ENCODE data around the gene TBX1. TPM values are rescaled to one million over a fixed set of nuclear protein-coding genes. Genes with fewer than 3 reads are reported as not detected.

TBX1 gene
- total RNA-seq, 1 experiment from 2014 or later = 12.8 TPM

DNA sequence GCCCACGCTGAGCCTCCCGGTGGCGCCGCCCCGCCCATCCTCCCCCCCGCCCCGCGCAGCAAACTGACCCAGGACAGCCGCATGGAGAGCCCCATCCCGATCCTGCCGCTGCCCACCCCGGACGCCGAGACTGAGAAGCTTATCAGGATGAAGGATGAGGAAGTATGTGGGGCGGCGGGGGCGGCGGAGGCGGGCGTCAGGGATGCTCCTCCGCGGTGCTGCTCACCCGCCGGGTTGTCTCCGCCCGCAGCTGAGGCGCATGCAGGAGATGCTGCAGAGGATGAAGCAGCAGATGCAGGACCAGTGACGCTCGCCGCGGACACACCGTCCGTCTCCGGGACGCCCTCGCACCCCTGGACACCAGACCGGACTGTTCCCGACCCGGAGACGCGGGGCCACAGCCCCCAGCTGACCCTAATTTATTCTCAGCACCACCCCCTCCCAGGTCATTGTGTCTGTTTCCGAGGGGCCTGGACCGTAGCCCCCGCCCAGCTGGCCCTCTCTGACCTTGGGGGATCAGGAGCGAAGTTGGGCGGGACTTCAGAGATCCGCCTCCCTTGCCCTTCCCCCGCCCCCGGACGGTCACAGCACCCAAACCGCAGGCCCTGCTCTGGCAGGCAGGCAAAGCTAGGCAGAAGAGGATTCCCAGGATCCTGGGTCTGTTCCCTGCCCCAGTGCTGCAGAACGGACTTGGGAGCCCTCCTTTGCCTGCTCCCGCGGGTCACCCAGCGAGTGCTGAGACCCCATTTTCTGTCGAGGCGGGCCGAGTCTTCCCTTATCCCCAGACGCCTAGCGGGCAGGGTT, 38.2 kb upstream of the TBX1 start:
- ChIA-PET POLR2A (interaction anchor here (0.6 kb wide), 1 partner anchor 277 kb away, joined by 3 read pairs; no protein-coding TSS in a partner anchor), CTCF (interaction anchor here (0.7 to 5.5 kb wide), 7 partner anchors 8 to 217 kb away, joined by 3 to 57 read pairs (median 5); no protein-coding TSS in a partner anchor)
- Mint-ChIP-seq H3K36me3 (peaks cover 10% of the 10 kb centered on the region), H3K9me3 (no peaks in the 10 kb centered on the region), H3K27me3 (ENCODE audit: low read depth) (peaks cover 84% of the 10 kb centered on the region), H3K27ac (no peak overlapping the region), H3K4me3 (peak overlapping the region; percentile 55), H3K4me1 (peaks cover 24% of the 10 kb centered on the region)
- no peak for TF ChIP-seq OVOL2 (CRISPR knock-in tag; IDR thresholded peaks at IDR 0.05; ENCODE audit: borderline replicate concordance)
- TF ChIP-seq ARID4B (CRISPR knock-in tag; IDR thresholded peaks at IDR 0.05; ENCODE audit: borderline replicate concordance) = no peak
- no peak for TF ChIP-seq SMAD3 (CRISPR knock-in tag; IDR thresholded peaks at IDR 0.05; ENCODE audit: borderline replicate concordance)
- no peak for TF ChIP-seq TEAD1 (CRISPR knock-in tag; IDR thresholded peaks at IDR 0.05)
- no peak for TF ChIP-seq ZNF671 (CRISPR knock-in tag; IDR thresholded peaks at IDR 0.05)
- TF ChIP-seq, protein P1, sequence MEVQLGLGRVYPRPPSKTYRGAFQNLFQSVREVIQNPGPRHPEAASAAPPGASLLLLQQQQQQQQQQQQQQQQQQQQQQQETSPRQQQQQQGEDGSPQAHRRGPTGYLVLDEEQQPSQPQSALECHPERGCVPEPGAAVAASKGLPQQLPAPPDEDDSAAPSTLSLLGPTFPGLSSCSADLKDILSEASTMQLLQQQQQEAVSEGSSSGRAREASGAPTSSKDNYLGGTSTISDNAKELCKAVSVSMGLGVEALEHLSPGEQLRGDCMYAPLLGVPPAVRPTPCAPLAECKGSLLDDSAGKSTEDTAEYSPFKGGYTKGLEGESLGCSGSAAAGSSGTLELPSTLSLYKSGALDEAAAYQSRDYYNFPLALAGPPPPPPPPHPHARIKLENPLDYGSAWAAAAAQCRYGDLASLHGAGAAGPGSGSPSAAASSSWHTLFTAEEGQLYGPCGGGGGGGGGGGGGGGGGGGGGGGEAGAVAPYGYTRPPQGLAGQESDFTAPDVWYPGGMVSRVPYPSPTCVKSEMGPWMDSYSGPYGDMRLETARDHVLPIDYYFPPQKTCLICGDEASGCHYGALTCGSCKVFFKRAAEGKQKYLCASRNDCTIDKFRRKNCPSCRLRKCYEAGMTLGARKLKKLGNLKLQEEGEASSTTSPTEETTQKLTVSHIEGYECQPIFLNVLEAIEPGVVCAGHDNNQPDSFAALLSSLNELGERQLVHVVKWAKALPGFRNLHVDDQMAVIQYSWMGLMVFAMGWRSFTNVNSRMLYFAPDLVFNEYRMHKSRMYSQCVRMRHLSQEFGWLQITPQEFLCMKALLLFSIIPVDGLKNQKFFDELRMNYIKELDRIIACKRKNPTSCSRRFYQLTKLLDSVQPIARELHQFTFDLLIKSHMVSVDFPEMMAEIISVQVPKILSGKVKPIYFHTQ (CRISPR knock-in tag; IDR thresholded peaks at IDR 0.05) = no peak
- TF ChIP-seq, protein P2, sequence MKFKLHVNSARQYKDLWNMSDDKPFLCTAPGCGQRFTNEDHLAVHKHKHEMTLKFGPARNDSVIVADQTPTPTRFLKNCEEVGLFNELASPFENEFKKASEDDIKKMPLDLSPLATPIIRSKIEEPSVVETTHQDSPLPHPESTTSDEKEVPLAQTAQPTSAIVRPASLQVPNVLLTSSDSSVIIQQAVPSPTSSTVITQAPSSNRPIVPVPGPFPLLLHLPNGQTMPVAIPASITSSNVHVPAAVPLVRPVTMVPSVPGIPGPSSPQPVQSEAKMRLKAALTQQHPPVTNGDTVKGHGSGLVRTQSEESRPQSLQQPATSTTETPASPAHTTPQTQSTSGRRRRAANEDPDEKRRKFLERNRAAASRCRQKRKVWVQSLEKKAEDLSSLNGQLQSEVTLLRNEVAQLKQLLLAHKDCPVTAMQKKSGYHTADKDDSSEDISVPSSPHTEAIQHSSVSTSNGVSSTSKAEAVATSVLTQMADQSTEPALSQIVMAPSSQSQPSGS (CRISPR knock-in tag; IDR thresholded peaks at IDR 0.05; ENCODE audit: borderline replicate concordance, low read depth) = no peak
- TF ChIP-seq ZNF423 (CRISPR knock-in tag; IDR thresholded peaks at IDR 0.05) = no peak
- DNase-seq (ENCODE audit: low spot score) (peak; percentile 49), ATAC-seq (peak; percentile 1; the same call in 1 of the 2 replicates)

DNA sequence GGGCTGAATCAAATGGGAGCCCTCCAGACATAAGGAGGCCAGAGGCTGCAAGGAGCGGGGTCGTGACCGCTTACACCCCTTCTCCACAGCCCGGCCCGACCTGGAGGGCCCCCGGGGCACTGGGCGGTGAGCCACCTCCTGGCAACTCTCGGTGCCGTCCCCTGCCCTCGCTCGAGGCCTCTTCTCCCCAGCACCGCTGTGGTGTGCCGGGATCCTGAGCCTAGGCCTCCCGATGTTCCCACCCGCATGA, 37.7 kb upstream of the TBX1 start:
- POLR2A ChIA-PET = no interaction called here
- CTCF ChIA-PET = interaction anchor here (0.7 to 5.5 kb wide), 7 partner anchors 8 to 187 kb away, joined by 3 to 57 read pairs (median 6); no protein-coding TSS in a partner anchor
- Mint-ChIP-seq H3K36me3 (peaks cover 10% of the 10 kb centered on the region), H3K9me3 (no peaks in the 10 kb centered on the region), H3K27ac (no peak overlapping the region), H3K4me3 (peak overlapping the region; percentile 55), H3K27me3 (ENCODE audit: low read depth) (peaks cover 85% of the 10 kb centered on the region), H3K4me1 (peaks cover 21% of the 10 kb centered on the region)
- TF ChIP-seq GTF2I (CRISPR knock-in tag; conservative IDR thresholded peaks at IDR 0.05) (no peak), TEAD1 (CRISPR knock-in tag; IDR thresholded peaks at IDR 0.05) (no peak), SP1 (CRISPR knock-in tag; conservative IDR thresholded peaks at IDR 0.05) (no peak), FOXK1 (CRISPR knock-in tag; IDR thresholded peaks at IDR 0.05) (no peak)
- DNase-seq (ENCODE audit: low spot score) (no peak), ATAC-seq (peak; percentile 2; the same call in 1 of the 2 replicates)

All from WTC11 (cell line).